K562 (cell line): Measurements from ENCODE around the gene CHRM3. TPM values are rescaled to one million over a fixed set of nuclear protein-coding genes. Genes with fewer than 3 reads are reported as not detected.

Experiments
- ATAC-seq: fragments of 200-7000 bp; cut with Tn5 transposase; 3 replicates; pipeline ENCODE4 v1.9.1; 2020; ENCODE audit warnings: moderate library complexity
- BruUV-seq: library from RNA; stranded (reverse); fragments of 400-500 nt; replicated peaks from 2 replicates; lab custom pipeline; 2021; lab: Mats Ljungman, UMichigan
- CTCF ChIA-PET: fragments of 300-600 bp; formaldehyde crosslinking; extraction: SDS; loops from one replicate; lab custom pipeline; 2021; ENCODE audit warnings: low intra/inter-chr PET ratio; lab: Yijun Ruan, JAX
- POLR2A ChIA-PET: fragments of 300-600, 350-650 bp; sonication (Branson Sonifier 250); formaldehyde crosslinking; extraction: SDS; loops from one replicate; lab custom pipeline; 2021; ENCODE audit warnings: antibody characterized with exemption, inconsistent platforms; lab: Yijun Ruan, JAX
- DNase-seq, 4 experiments: peaks; one replicate each; pipeline versions ENCODE4 v3.0.0 to v3.0.0-alpha.2; 2011 to 2018; ENCODE audit warnings: low spot score in 3 of 4, mixed read lengths in 3 of 4; ENCODE audit errors: extremely low read depth in 1 of 4
- FAIRE-seq: peaks from 2 replicates; lab custom pipeline; 2011; peaks lifted over from hg19 to GRCh38; lab: Jason Lieb, UNC
- H2AFZ ChIP-seq: 2 replicates; pipeline ENCODE4 v1.6.0; 2011; ENCODE audit warnings: low read depth, low read length, control low read depth, inconsistent platforms
- H3K27ac ChIP-seq: fragments of 200-600 bp; 3 replicates; pipeline ENCODE4 v1.8.0; 2011; ENCODE audit warnings: low read depth, mild to moderate bottlenecking, control low read depth, inconsistent platforms, low read length, moderate library complexity, mixed read lengths; ENCODE audit errors: extremely low read depth
- H3K27me3 ChIP-seq, 2 experiments: fragments of 300-600 bp in 1 of 2; 2 replicates in 1 of 2; 3 replicates in 1 of 2; pipeline versions ENCODE4 v1.6.0 to v1.8.0; 2011; ENCODE audit warnings: inconsistent platforms in 2 of 2, low read length in 2 of 2, mild to moderate bottlenecking in 1 of 2, mixed read lengths in 1 of 2, moderate library complexity in 1 of 2; ENCODE audit not compliant: control insufficient read depth in 2 of 2, insufficient read depth in 2 of 2
- H3K36me3 ChIP-seq: fragments of 300-600 bp; 3 replicates; pipeline ENCODE4 v1.8.0; 2011; ENCODE audit warnings: mild to moderate bottlenecking, low read length, inconsistent platforms; ENCODE audit not compliant: control insufficient read depth, insufficient read depth
- H3K4me1 ChIP-seq, 2 experiments: fragments of 200-600 bp in 1 of 2; replicated peaks in 1 of 2; 2 replicates in 1 of 2; 3 replicates in 1 of 2; pipeline versions ENCODE4 v1.5.1 to v1.8.0; 2011; ENCODE audit warnings: inconsistent platforms in 2 of 2, low read length in 2 of 2, mild to moderate bottlenecking in 1 of 2, mixed read lengths in 1 of 2, moderate library complexity in 1 of 2; ENCODE audit not compliant: control insufficient read depth in 2 of 2, insufficient read depth in 2 of 2
- H3K4me2 ChIP-seq: 2 replicates; pipeline ENCODE4 v1.6.1; 2011; ENCODE audit warnings: low read length, control low read depth, inconsistent platforms, mixed read lengths; ENCODE audit not compliant: insufficient read depth
- H3K4me3 ChIP-seq: fragments of 200-600 bp; sonication (generic), shearing (Covaris generic); 2 replicates; pipeline ENCODE4 v1.5.1; 2016; ENCODE audit warnings: control low read depth, inconsistent platforms
- H3K79me2 ChIP-seq: fragments of 200-600 bp; 3 replicates; pipeline ENCODE4 v1.8.0; 2011; ENCODE audit warnings: low read length, inconsistent platforms; ENCODE audit not compliant: control insufficient read depth, insufficient read depth
- H3K9ac ChIP-seq, 2 experiments: 2 replicates each; pipeline versions ENCODE4 v1.6.0 to v1.6.1; 2011; ENCODE audit warnings: low read depth in 2 of 2, low read length in 2 of 2, control low read depth in 1 of 2, inconsistent platforms in 1 of 2, mild to moderate bottlenecking in 1 of 2, mixed read lengths in 1 of 2; ENCODE audit not compliant: insufficient read depth in 1 of 2
- H3K9me1 ChIP-seq: one replicate; pipeline ENCODE4 v1.6.0; 2011; ENCODE audit warnings: inconsistent platforms, mild to moderate bottlenecking, low read length, moderate library complexity; ENCODE audit not compliant: control insufficient read depth, insufficient read depth
- H3K9me3 ChIP-seq: replicated peaks from 2 replicates; pipeline ENCODE4 v1.5.1; 2011; ENCODE audit warnings: low read depth, low read length, inconsistent platforms; ENCODE audit not compliant: control insufficient read depth, insufficient read depth
- H4K20me1 ChIP-seq: replicated peaks from 2 replicates; pipeline ENCODE4 v1.6.1; 2011; ENCODE audit warnings: low read length, inconsistent platforms, mixed read lengths; ENCODE audit not compliant: control insufficient read depth, insufficient read depth
- CHD2 ChIP-seq: IDR thresholded peaks from 2 replicates; pipeline ENCODE4 v1.6.1; 2011; ENCODE audit warnings: low read depth, low read length
- DACH1 ChIP-seq: fragments of 450-650 bp; IDR thresholded peaks from 2 replicates; pipeline ENCODE4 v1.6.1; 2018; ENCODE audit not compliant: partially characterized antibody
- FOS ChIP-seq: IDR thresholded peaks from 3 replicates; pipeline ENCODE4 v1.6.1; 2011; ENCODE audit not compliant: insufficient read length; ENCODE audit errors: extremely low read depth
- HCFC1 ChIP-seq: IDR thresholded peaks from 2 replicates; pipeline ENCODE4 v1.6.1; 2012; ENCODE audit warnings: low read depth, low read length, improper control_type of control experiment
- HMG20A ChIP-seq: fragments of 450-650 bp; formaldehyde crosslinking; conservative IDR thresholded peaks from 2 replicates; pipeline ENCODE4 v1.4.0; 2020; ENCODE audit warnings: mild to moderate bottlenecking, mixed read lengths
- HNRNPUL1 ChIP-seq: fragments of 200-400 bp; formaldehyde crosslinking; IDR thresholded peaks from 2 replicates; pipeline ENCODE4 v1.6.1; 2017; ENCODE audit warnings: low read length
- HSF4 ChIP-seq: fragments of 250-450 bp; sonication (Bioruptor Pico); IDR thresholded peaks from 2 replicates; pipeline ENCODE4 v2.1.2; 2022; ENCODE audit warnings: mild to moderate bottlenecking, moderate library complexity, borderline replicate concordance
- KDM5B ChIP-seq: fragments of 200-600 bp; sonication (generic); IDR thresholded peaks from 2 replicates; pipeline ENCODE4 v1.6.1; 2012; ENCODE audit warnings: low read depth, mild to moderate bottlenecking, moderate library complexity, low read length, control low read depth, inconsistent platforms; ENCODE audit not compliant: insufficient replicate concordance
- MAFG ChIP-seq: fragments of 450-650 bp; conservative IDR thresholded peaks from 2 replicates; pipeline ENCODE4 v1.6.1; 2016; ENCODE audit warnings: missing genetic modification characterization, missing compliant biosample characterization
- MNT ChIP-seq, 2 experiments: fragments of 450-650 bp; conservative IDR thresholded peaks; 2 replicates each; pipeline ENCODE4 v1.6.1; 2017; ENCODE audit warnings: mild to moderate bottlenecking in 2 of 2, moderate library complexity in 2 of 2
- MTA2 ChIP-seq: fragments of 450-650 bp; IDR thresholded peaks from 2 replicates; pipeline ENCODE4 v1.6.1; 2016; ENCODE audit warnings: low read depth
- POLR2AphosphoS2 ChIP-seq: IDR thresholded peaks from 2 replicates; pipeline ENCODE4 v1.6.1; 2012; ENCODE audit warnings: low read length, improper control_type of control experiment
- RFX7 ChIP-seq: fragments of 250-450 bp; sonication (Bioruptor Pico); IDR thresholded peaks from 2 replicates; pipeline ENCODE4 v1.5.1; 2021; ENCODE audit warnings: mild to moderate bottlenecking
- TAF9B ChIP-seq: fragments of 450-650 bp; IDR thresholded peaks from 2 replicates; pipeline ENCODE4 v1.6.1; 2018; ENCODE audit warnings: mild to moderate bottlenecking; ENCODE audit not compliant: partially characterized antibody
- TSC22D4 ChIP-seq: fragments of 450-650 bp; IDR thresholded peaks from 2 replicates; pipeline ENCODE4 v1.6.1; 2016; ENCODE audit warnings: missing genetic modification characterization, missing biosample characterization, control low read depth
- ZBED1 ChIP-seq: IDR thresholded peaks from 2 replicates; pipeline ENCODE4 v1.6.1; 2014
- ZEB2 ChIP-seq: fragments of 450-650 bp; IDR thresholded peaks from 2 replicates; pipeline ENCODE4 v1.6.1; 2016
- ZKSCAN3 ChIP-seq: fragments of 250-450 bp; sonication (Bioruptor Pico); IDR thresholded peaks from 2 replicates; pipeline ENCODE4 v1.4.0; 2020
- ZNF239 ChIP-seq: fragments of 250-450 bp; sonication (Bioruptor Pico); IDR thresholded peaks from 2 replicates; pipeline ENCODE4 v1.4.0; 2020; ENCODE audit warnings: mild to moderate bottlenecking
- ZNF830 ChIP-seq: fragments of 250-450 bp; sonication (Bioruptor Pico); IDR thresholded peaks from 2 replicates; pipeline ENCODE4 v1.5.0; 2021; ENCODE audit warnings: mild to moderate bottlenecking
- WGBS: fragments of 100-300 bp; shearing (Covaris generic); methylation state at CpG from one replicate; pipeline ENCODE4 v1.1.6; 2016; ENCODE audit warnings: low coverage, mixed read lengths; ENCODE audit not compliant: insufficient coverage; ENCODE audit errors: missing lambda C conversion rate; 5-methylcytosine and 5-hydroxymethylcytosine counted together
- in situ Hi-C: fragments of 300-500 bp; cut with MboI; formaldehyde crosslinking; loops from 4 replicates; pipeline ENCODE4 v1.15.0; 2018; ENCODE audit warnings: inconsistent platforms, mixed read lengths
- intact Hi-C: fragments of 100-400 bp; cut with micrococcal nuclease; formaldehyde crosslinking; loops from 2 replicates; pipeline ENCODE4 v1.14.2; 2022
- polyA plus RNA-seq, 8 experiments: library from polyadenylated mRNA; depleted of rRNA in 4 of 8; stranded (reverse) in 5 of 8; unstranded in 3 of 8; fragments of >200 nt; fragmentation: Nextera tagmentation in 2 of 8; fragmentation: Illumina TruSeq in 1 of 8; extraction: Ambion mirVana in 2 of 8; extraction: Trizol in 1 of 8; gene quantifications; 2 replicates each; pipeline versions ENCODE4 v1.2.1 to v1.2.3, GENCODE V29; 2011 to 2014; ENCODE audit warnings: inconsistent platforms in 1 of 8, missing spikeins in 1 of 8
- total RNA-seq, 7 experiments: library from RNA; depleted of rRNA in 6 of 7; stranded (reverse); fragments of >200 nt in 6 of 7; fragmentation: Illumina TruSeq in 2 of 7; extraction: Trizol in 2 of 7; gene quantifications; 2 replicates each; pipeline versions ENCODE4 v1.2.1 to v1.2.3, GENCODE V29; 2011 to 2021; ENCODE audit warnings: low replicate concordance in 1 of 7

CHRM3 gene
- total and polyA plus RNA-seq, 9 of the 15 experiments (the other 6 are each of a cell fraction or from before 2014, with no cell fraction given): 0.03 to 0.18 (median 0.05) TPM; not detected in 4

GRCh38 chr1:239417986-239418640, 31.7 kb downstream of the CHRM3 start (continued):
- TF ChIP-seq HSF4: no peak
- TF ChIP-seq HCFC1: no peak
- TF ChIP-seq KDM5B: no peak
- TF ChIP-seq ZNF239 (CRISPR knock-in tag): no peak
- no peak for TF ChIP-seq POLR2AphosphoS2

GRCh38 chr1:239418681-239419080, 32.3 kb downstream of the CHRM3 start:
- H3K27me3 ChIP-seq: no peaks in the 10 kb centered on the region
- no peaks in the 10 kb centered on the region for H3K4me1 ChIP-seq
- no peaks in the 10 kb centered on the region; the same call in none of the 2 replicates for H3K9me3 ChIP-seq
- FAIRE-seq: no peak
- TF ChIP-seq MAFG (tag): no peak
- no peak for TF ChIP-seq ZBED1
- no peak for TF ChIP-seq HMG20A
- no peak for TF ChIP-seq HNRNPUL1
- TF ChIP-seq TAF9B: no peak
- no peak for TF ChIP-seq MTA2
- TF ChIP-seq FOS: no peak
- TF ChIP-seq ZEB2: no peak
- no peak for TF ChIP-seq ZKSCAN3 (CRISPR knock-in tag)
- no peak for TF ChIP-seq CHD2
- no peak for TF ChIP-seq RFX7 (CRISPR knock-in tag)
- no peak for TF ChIP-seq TSC22D4 (tag)
- no peak for TF ChIP-seq ZNF830 (CRISPR knock-in tag)
- TF ChIP-seq DACH1: no peak
- TF ChIP-seq MNT (conservative IDR thresholded peaks at IDR 0.05): no peak
- CTCF ChIA-PET: no interaction called here
- no peak overlapping the region for H3K4me3 ChIP-seq
- intact Hi-C loops: no loop called here
- H4K20me1 ChIP-seq: no peaks in the 10 kb centered on the region
- ATAC-seq: no peak
- WGBS: 7% methylated on average over 1 of the region's 1 CpG
- H3K27ac ChIP-seq: no peak overlapping the region
- no peak overlapping the region for H3K4me2 ChIP-seq
- no peak overlapping the region for H2AFZ ChIP-seq
- in situ Hi-C loops: no loop called here
- H3K9ac ChIP-seq: no peak overlapping the region
- no peaks in the 10 kb centered on the region for H3K36me3 ChIP-seq
- H3K9me1 ChIP-seq: no peaks in the 10 kb centered on the region
- DNase-seq: no peak
- no TSS peak for BruUV-seq
- POLR2A ChIA-PET: no interaction called here
- no peaks in the 10 kb centered on the region for H3K79me2 ChIP-seq
